Superior temporal gyrus (tissue), 1 donor: ENCODE results near the gene SNX8.
"Not testable (repeated sequence)": the region's sequence is repeated elsewhere in the genome, so short reads cannot be mapped to it uniquely, and the experiment has no call there.

Source experiments
- DNase-seq: peaks from one replicate; pipeline ENCODE4 v3.0.0-alpha.2; 2016; ENCODE audit errors: extremely low spot score

Gene SNX8

DNA sequence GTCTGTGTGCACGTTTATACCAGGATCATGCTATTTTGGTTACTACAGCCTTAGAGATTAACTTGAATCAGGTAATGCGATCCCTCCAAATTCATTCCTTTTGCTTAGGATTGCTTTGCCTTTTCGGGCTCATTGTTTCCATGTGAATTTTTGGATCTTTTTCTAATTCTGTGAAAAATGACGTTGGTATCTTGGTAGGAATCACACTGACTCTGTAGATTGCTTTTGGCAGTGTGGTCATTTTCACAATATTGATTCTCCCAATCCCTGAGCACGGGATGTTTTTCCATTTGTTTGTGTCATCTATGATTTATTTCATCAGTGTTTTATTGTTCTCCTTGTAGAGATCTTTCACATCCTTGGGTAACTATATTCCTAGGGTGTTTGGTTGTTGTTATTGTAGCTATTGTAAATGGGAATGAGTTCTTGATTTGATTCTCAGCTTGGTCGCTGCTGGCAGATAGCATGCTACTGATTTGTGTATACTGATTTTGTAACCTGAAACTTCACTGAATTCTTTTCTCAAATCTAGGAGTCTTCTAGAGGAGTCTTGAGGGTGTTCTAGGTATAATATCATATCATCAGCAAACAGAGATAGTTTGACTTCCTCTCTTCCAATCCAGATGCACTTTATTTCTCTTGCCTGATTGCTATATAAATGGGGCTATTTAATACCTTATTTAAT, 18.2 kb downstream of the SNX8 start:
- no peak for DNase-seq

DNA sequence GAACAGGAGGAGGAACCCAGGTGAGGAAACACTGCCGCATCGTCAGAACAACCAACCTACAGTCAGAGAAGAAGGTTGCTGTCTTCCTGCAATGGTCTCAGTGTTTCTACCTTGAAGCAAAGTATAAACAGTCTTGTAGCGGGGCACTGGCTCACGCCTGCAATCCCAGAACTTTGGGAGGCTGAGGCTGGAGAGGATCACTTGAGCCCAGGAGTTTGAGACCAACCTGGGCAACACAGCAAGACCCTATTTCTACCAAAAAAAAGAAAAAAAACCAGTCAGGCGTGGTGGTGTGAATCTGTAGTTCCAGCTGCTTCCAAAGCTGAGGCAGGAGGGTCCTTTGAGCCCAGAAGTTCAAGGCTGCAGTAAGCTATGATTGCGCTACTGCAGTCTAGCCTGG, 23.4 kb downstream of the SNX8 start:
- DNase-seq, result no peak

DNA sequence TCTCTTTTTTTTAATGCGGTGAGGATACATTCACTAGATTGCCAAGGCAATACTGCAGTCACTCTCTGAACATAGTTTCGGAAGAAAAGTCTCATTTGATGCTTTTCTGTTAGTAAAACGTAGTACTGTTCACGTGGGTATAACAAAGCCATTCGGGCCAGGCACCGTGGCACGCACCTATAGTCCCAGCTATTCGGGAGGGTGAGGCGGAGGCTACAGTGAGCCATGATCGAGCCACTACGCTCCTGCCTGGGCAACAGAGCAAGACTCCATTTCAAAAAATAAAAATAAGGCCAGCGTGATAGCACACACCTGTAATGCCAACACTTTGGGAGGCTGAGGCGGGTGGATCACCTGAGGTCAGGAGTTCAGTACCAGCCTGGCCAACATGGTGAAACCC, 24.6 kb downstream of the SNX8 start:
- DNase-seq, result no peak

DNA sequence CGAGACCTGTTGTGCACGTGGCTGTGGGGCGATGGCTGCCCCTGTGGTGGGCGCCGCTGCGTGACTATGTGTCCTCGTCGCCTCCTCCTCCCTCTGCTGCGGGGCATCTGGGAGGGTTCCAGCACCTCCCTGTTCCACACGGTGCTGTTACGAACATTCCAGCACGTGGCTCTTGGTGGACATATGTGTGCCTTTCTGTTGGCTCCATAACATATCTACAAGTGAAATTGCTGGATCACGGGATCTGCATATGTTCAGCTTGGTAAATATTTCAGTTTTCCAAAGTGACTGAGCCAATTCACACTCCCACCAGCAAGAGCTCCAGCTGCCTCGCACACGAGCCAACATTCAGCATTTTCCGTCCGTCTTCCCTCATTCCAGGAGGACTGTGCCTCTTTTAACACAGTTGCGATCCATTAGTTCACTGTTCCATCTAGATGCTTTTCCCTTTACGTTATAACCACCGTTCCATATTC, 25.1 kb downstream of the SNX8 start:
- DNase-seq, result peak; percentile 66

- DNase-seq, result no peak
Measured at GRCh38 chr7:2288503-2288902, 25.7 kb downstream of the SNX8 start.

GRCh38 chr7:2287745-2288144, 26.5 kb downstream of the SNX8 start:
- DNase-seq, result no peak

- DNase-seq, result no peak
Measured at GRCh38 chr7:2283074-2283473, 31.2 kb downstream of the SNX8 start.

- no peak for DNase-seq
Measured at GRCh38 chr7:2282185-2282751, 32.0 kb downstream of the SNX8 start.

DNA sequence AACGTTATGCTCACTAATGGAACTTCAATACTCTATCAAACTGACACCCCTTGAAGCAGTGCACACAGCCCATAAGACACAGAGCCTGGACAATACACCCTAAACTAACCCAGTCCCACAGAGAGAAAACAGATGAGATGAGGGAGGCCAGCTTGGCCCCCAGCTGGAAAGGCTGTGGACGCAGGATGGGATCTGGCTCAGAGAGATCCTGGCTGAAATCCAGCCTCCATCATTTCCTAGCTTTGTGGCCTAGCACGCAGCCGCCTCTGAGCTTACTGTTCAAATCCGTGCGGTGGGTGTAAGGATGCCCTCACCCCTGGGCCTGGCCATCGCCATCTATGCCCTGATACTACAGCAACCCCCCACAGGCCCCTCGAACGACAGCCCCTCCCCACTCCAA, 32.7 kb downstream of the SNX8 start:
- peak; percentile 47 for DNase-seq

DNA sequence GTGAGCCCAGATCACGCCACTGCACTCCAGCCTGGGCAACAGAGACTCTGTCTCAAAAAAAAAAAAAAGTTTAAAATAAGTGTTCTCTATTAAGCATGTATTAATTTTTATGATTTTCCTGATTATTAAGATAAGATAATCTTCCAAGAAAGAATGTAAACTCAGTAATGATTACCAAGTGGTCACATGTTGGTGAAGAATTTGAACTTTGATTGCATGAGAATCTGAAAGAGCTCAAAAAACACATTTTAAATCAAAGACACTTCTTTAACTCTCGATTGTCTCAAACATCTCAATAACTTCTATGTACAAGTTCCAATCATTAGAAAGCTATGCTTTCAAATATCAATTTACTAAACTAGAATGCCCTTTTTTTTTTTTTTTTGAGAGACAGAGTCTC, 33.8 kb downstream of the SNX8 start:
- DNase-seq, result no peak

- DNase-seq, result no peak
Measured at GRCh38 chr7:2279896-2280295, 34.3 kb downstream of the SNX8 start.

GRCh38 chr7:2278026-2278425, 36.2 kb downstream of the SNX8 start:
- no peak for DNase-seq

DNA sequence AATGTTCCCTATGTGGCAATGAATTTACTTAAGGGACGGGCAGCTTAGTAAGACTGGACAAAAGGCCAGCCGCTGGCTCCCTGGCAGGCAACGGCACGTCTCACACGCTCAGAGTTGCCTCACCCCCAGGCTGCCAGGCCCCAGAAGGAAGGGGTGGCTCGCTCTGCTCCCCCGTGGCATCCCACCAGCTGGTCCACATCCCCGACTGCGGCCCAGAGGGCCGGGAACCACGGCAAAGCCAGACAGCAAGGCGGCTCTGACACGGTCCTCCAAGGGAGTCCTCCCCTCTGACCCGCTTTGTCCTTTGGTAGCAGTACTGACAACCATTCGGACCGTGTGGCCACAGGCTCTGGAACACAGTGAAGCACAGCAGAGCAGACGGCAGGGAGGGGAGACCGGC, 38.1 kb downstream of the SNX8 start:
- no peak for DNase-seq

DNA sequence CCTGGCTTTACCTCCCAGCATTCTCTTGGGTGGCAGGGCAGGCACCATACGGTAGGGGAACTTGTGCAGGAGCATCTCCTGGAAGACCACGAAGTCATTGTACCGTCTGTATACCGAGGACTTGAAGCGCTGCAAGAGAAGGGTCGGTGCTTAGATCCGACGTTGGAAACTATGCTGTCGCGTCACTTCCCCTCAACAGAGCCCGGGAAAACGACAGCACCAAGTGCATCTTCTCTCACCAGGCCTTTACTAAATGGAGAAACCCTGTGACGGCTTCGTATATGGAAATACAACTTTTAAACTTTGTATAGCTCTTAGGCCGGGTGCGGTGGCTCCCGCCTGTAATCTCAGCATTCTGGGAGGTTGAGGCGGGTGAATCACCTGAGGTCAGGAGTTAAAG, 39.1 kb downstream of the SNX8 start:
- no peak for DNase-seq

DNA sequence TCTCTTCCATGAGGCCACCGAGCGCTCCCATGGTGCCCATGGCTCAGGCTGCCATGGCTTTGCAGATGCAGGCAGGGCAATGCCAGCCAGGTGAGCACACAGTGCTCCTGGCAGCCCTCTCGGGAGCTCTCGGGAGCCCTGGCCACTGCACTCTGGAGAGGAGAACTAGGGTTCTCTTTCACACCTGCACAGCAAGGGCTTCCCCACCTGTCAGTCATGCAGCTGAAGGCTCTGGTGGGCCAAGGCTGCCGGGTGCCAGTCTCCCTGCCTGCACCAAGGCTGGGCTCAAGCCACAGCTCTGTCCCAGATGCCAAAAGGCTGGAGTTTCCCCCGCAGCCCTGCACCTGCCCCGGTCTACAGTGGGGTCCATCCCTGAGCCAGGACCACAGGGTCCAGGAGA, 39.6 kb downstream of the SNX8 start:
- no peak for DNase-seq

DNA sequence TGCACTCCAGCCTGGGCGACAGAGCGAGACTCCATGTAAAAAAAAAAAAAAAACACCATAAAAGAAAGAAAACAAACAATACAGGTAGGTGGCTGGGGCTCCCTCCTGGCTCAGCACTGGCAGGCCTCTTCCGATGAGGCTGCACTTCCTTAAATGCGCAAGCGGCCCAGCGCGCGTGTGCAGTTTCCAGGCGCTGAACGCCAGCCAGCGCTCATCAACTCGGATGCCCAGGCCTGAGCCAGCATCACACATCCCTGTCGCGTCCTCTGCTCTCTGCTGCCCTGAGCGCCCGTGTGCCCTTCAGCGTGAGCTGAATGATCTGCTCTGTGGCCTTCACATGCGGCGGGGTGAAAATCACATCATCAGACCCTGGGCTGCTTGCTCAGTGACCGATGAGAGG, 40.4 kb downstream of the SNX8 start:
- no peak for DNase-seq

GRCh38 chr7:2272031-2272430, 42.2 kb downstream of the SNX8 start:
- no peak for DNase-seq

DNA sequence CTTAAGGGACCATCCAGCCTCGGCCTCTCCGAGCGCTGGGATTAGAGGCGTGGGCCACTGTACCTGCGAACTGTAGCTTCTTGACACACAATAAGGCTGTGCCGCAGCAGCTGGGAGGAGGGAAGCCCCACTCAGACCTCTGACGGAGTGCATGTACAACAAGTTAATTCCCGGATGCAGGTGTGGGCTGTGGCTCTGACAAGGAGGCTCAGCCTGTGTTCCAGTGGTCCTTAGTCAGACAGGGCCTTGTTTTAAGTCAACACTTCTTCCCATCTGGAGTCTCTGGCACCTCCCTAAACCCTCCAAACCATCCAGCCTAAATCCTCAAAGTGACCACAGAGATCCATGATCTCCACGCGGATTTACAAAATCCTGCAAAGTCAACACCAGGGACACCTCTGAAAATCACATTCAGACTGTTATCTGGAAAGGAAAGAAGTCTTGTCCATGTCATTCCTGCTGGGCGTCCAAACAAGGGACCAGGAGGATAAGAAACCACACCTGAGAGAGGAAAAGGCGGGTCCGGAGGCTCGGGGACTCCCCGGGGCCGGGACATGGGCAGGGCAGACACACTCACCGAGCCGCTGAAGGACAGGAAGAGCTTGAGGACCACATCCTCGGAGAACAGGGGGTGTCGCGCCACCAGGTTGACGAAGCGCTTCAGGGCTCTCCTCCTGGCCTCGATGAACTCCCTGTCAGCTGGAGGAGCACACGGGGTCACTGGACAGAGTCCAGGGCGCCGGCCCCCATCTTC, 42.8 kb downstream of the SNX8 start:
- DNase-seq, result no peak

- DNase-seq, result no peak
Measured at GRCh38 chr7:2270495-2270894, 43.7 kb downstream of the SNX8 start.

GRCh38 chr7:2269991-2270460, 44.2 kb downstream of the SNX8 start:
- DNase-seq, result no peak

GRCh38 chr7:2269089-2269990, 44.9 kb downstream of the SNX8 start:
- DNase-seq, result not testable (repeated sequence)

DNA sequence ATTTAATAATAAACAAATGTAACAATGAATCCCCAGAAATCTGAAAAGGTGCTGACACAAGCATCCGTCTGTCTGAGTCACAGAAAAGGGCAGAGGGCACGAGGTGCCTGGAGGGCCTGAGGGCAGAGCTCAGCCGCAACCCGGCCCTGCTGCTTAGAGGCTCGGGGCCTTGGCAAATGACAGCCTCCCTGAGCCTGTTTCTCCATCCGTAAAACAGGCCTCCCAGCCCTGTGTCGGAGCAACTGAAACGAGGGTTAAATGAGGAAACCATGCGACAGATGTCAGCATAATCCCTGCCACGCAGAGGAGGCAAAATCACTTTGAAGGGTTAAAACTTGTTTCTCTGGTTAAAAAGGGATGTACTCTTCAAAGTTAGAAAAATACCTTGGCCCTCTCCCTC, 47.3 kb downstream of the SNX8 start:
- DNase-seq, result no peak
